HEK293 (cell line): ENCODE data around the gene CCDC158.

Experiments used
- CTCF ChIA-PET: fragments of 350-600 bp; formaldehyde crosslinking; extraction: SDS; loops from one replicate; lab custom pipeline; 2021; ENCODE audit warnings: antibody characterized with exemption; lab: Yijun Ruan, JAX
- POLR2A ChIA-PET: fragments of 300-600 bp; formaldehyde crosslinking; extraction: SDS; loops from one replicate; lab custom pipeline; 2020; ENCODE audit warnings: antibody characterized with exemption, inconsistent platforms; lab: Yijun Ruan, JAX
- H3K27ac ChIP-seq: fragments of 200-500 bp; sonication (Bioruptor generic); 2 replicates; pipeline ENCODE4 v1.5.1; 2014; ENCODE audit warnings: low read depth, low read length, control low read depth, inconsistent platforms; ENCODE audit errors: extremely low read depth
- H3K36me3 ChIP-seq, 2 experiments: fragments of 200-500 bp in 1 of 2; sonication (Bioruptor generic) in 1 of 2; 1 replicate in 1 of 2; 2 replicates in 1 of 2; pipeline ENCODE4 v1.5.1; 2014 to 2017; ENCODE audit warnings: inconsistent platforms in 2 of 2, low read length in 2 of 2; ENCODE audit not compliant: control insufficient read depth in 2 of 2, insufficient read depth in 1 of 2
- H3K4me1 ChIP-seq: fragments of 200-500 bp; sonication (Bioruptor generic); 2 replicates; pipeline ENCODE4 v1.5.1; 2014; ENCODE audit warnings: mild to moderate bottlenecking, low read length, inconsistent platforms; ENCODE audit not compliant: control insufficient read depth, insufficient read depth
- H3K4me3 ChIP-seq: 2 replicates; pipeline ENCODE4 v1.5.1; 2011; ENCODE audit warnings: low read depth, mild to moderate bottlenecking, control low read depth, low read length, moderate library complexity
- H3K9me3 ChIP-seq: fragments of 200-500 bp; sonication (Bioruptor generic); 2 replicates; pipeline ENCODE4 v1.5.1; 2014; ENCODE audit warnings: low read depth, low read length, inconsistent platforms; ENCODE audit not compliant: control insufficient read depth, insufficient read depth
- YY2 ChIP-seq: fragments of 450-650 bp; formaldehyde crosslinking; IDR thresholded peaks from 2 replicates; pipeline ENCODE4 v1.5.1; 2016; ENCODE audit warnings: missing biosample characterization, missing genetic modification characterization
- ZBTB1 ChIP-seq: fragments of 450-650 bp; formaldehyde crosslinking; IDR thresholded peaks from 2 replicates; pipeline ENCODE4 v1.5.1; 2016; ENCODE audit warnings: missing biosample characterization, missing genetic modification characterization
- ZFHX2 ChIP-seq: fragments of 450-650 bp; formaldehyde crosslinking; conservative IDR thresholded peaks from 2 replicates; pipeline ENCODE4 v1.5.1; 2016; ENCODE audit warnings: missing biosample characterization, missing genetic modification characterization
- ZFP37 ChIP-seq: fragments of 450-650 bp; formaldehyde crosslinking; IDR thresholded peaks from 2 replicates; pipeline ENCODE4 v1.5.1; 2016; ENCODE audit warnings: missing biosample characterization, missing genetic modification characterization
- ZFP41 ChIP-seq: fragments of 450-650 bp; formaldehyde crosslinking; IDR thresholded peaks from 2 replicates; pipeline ENCODE4 v1.5.1; 2016; ENCODE audit warnings: missing biosample characterization, missing genetic modification characterization, borderline replicate concordance
- ZNF112 ChIP-seq: fragments of 450-650 bp; formaldehyde crosslinking; IDR thresholded peaks from 2 replicates; pipeline ENCODE4 v1.5.0; 2017; ENCODE audit warnings: missing biosample characterization, missing genetic modification characterization
- ZNF184 ChIP-seq: fragments of 450-650 bp; IDR thresholded peaks from 2 replicates; pipeline ENCODE4 v1.5.1; 2018; ENCODE audit warnings: missing biosample characterization, mild to moderate bottlenecking, missing genetic modification characterization
- ZNF202 ChIP-seq: fragments of 450-650 bp; formaldehyde crosslinking; IDR thresholded peaks from 2 replicates; pipeline ENCODE4 v1.5.1; 2016; ENCODE audit warnings: missing biosample characterization, missing genetic modification characterization, borderline replicate concordance
- ZNF239 ChIP-seq: fragments of 450-650 bp; formaldehyde crosslinking; IDR thresholded peaks from 2 replicates; pipeline ENCODE4 v1.5.1; 2016; ENCODE audit warnings: missing biosample characterization, missing genetic modification characterization
- ZNF302 ChIP-seq: fragments of 450-650 bp; formaldehyde crosslinking; IDR thresholded peaks from 2 replicates; pipeline ENCODE4 v1.5.1; 2016; ENCODE audit warnings: missing biosample characterization, missing genetic modification characterization, low read depth
- ZNF354C ChIP-seq: fragments of 450-650 bp; formaldehyde crosslinking; IDR thresholded peaks from 2 replicates; pipeline ENCODE4 v1.5.1; 2016; ENCODE audit warnings: missing biosample characterization, missing genetic modification characterization, low read depth, borderline replicate concordance
- ZNF660 ChIP-seq: fragments of 450-650 bp; IDR thresholded peaks from 2 replicates; pipeline ENCODE4 v1.5.1; 2018; ENCODE audit warnings: missing biosample characterization, mild to moderate bottlenecking, missing genetic modification characterization
- ZNF830 ChIP-seq: fragments of 450-650 bp; IDR thresholded peaks from 2 replicates; pipeline ENCODE4 v1.5.0; 2018; ENCODE audit warnings: missing biosample characterization, missing genetic modification characterization, low read depth, mild to moderate bottlenecking, moderate library complexity
- ZSCAN16 ChIP-seq: fragments of 450-650 bp; formaldehyde crosslinking; IDR thresholded peaks from 2 replicates; pipeline ENCODE4 v1.5.1; 2016; ENCODE audit warnings: missing biosample characterization, missing genetic modification characterization
- ZXDB ChIP-seq: fragments of 450-650 bp; formaldehyde crosslinking; IDR thresholded peaks from 2 replicates; pipeline ENCODE4 v1.5.1; 2016; ENCODE audit warnings: missing biosample characterization, missing genetic modification characterization
- TF ChIP-seq, protein P1 (sequence below): fragments of 450-650 bp; formaldehyde crosslinking; conservative IDR thresholded peaks from 2 replicates; pipeline ENCODE4 v1.5.1; 2016; ENCODE audit warnings: low read depth, missing biosample characterization, missing genetic modification characterization
- TF ChIP-seq, protein P2 (sequence below): fragments of 450-650 bp; formaldehyde crosslinking; IDR thresholded peaks from 2 replicates; pipeline ENCODE4 v1.5.1; 2016; ENCODE audit warnings: missing biosample characterization, missing genetic modification characterization
- TF ChIP-seq, protein P3 (sequence below): fragments of 450-650 bp; formaldehyde crosslinking; IDR thresholded peaks from 2 replicates; pipeline ENCODE4 v1.5.1; 2016; ENCODE audit warnings: missing biosample characterization, missing genetic modification characterization
- TF ChIP-seq, protein P4 (sequence below): fragments of 450-650 bp; formaldehyde crosslinking; IDR thresholded peaks from 2 replicates; pipeline ENCODE4 v1.5.1; 2016; ENCODE audit warnings: missing biosample characterization, missing genetic modification characterization
- TF ChIP-seq, protein P5 (sequence below): fragments of 450-650 bp; formaldehyde crosslinking; IDR thresholded peaks from 2 replicates; pipeline ENCODE4 v1.5.1; 2017; ENCODE audit warnings: missing biosample characterization, missing genetic modification characterization

CCDC158 gene

DNA sequence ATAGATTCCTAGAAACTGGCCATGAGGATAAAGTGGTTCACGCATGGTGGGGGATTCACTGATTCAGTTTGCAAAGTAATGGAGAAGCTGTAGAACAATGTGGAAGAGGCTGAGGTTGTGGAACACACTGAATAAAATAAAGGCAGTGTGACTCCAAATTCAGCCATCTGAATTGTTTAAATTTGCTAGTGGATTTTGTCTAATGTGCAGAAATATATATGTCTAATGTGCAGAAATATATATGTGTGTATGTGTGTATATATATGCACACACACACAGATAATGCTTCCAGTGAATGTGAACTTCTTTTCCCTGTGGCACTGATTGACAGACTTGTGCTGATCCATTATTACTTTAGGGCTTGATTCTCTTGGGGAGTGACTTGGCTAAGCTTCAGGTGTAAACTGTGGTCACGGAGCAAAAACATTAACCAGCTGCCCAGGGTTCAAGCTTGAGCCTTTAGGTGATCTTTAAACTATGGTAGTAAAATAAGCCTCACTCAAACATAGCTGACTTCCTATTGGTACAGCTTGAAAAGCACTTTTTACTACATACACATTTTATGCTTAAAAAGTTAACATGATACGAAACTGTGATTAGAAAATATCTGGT is 110.9 kb downstream of the CCDC158 start (continued):
- TF ChIP-seq, protein P1, sequence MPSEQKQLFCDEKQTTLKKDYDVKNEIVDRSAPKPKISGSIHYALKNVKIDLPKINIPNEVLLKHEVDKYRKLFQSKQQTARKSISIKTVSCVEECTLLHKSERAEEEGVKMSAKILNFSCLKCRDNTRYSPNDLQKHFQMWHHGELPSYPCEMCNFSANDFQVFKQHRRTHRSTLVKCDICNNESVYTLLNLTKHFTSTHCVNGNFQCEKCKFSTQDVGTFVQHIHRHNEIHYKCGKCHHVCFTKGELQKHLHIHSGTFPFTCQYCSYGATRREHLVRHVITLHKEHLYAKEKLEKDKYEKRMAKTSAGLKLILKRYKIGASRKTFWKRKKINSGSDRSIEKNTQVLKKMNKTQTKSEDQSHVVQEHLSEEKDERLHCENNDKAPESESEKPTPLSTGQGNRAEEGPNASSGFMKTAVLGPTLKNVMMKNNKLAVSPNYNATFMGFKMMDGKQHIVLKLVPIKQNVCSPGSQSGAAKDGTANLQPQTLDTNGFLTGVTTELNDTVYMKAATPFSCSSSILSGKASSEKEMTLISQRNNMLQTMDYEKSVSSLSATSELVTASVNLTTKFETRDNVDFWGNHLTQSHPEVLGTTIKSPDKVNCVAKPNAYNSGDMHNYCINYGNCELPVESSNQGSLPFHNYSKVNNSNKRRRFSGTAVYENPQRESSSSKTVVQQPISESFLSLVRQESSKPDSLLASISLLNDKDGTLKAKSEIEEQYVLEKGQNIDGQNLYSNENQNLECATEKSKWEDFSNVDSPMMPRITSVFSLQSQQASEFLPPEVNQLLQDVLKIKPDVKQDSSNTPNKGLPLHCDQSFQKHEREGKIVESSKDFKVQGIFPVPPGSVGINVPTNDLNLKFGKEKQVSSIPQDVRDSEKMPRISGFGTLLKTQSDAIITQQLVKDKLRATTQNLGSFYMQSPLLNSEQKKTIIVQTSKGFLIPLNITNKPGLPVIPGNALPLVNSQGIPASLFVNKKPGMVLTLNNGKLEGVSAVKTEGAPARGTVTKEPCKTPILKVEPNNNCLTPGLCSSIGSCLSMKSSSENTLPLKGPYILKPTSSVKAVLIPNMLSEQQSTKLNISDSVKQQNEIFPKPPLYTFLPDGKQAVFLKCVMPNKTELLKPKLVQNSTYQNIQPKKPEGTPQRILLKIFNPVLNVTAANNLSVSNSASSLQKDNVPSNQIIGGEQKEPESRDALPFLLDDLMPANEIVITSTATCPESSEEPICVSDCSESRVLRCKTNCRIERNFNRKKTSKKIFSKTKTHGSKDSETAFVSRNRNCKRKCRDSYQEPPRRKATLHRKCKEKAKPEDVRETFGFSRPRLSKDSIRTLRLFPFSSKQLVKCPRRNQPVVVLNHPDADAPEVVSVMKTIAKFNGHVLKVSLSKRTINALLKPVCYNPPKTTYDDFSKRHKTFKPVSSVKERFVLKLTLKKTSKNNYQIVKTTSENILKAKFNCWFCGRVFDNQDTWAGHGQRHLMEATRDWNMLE (tag by site-specific recombination), result no peak
- TF ChIP-seq, protein P2, sequence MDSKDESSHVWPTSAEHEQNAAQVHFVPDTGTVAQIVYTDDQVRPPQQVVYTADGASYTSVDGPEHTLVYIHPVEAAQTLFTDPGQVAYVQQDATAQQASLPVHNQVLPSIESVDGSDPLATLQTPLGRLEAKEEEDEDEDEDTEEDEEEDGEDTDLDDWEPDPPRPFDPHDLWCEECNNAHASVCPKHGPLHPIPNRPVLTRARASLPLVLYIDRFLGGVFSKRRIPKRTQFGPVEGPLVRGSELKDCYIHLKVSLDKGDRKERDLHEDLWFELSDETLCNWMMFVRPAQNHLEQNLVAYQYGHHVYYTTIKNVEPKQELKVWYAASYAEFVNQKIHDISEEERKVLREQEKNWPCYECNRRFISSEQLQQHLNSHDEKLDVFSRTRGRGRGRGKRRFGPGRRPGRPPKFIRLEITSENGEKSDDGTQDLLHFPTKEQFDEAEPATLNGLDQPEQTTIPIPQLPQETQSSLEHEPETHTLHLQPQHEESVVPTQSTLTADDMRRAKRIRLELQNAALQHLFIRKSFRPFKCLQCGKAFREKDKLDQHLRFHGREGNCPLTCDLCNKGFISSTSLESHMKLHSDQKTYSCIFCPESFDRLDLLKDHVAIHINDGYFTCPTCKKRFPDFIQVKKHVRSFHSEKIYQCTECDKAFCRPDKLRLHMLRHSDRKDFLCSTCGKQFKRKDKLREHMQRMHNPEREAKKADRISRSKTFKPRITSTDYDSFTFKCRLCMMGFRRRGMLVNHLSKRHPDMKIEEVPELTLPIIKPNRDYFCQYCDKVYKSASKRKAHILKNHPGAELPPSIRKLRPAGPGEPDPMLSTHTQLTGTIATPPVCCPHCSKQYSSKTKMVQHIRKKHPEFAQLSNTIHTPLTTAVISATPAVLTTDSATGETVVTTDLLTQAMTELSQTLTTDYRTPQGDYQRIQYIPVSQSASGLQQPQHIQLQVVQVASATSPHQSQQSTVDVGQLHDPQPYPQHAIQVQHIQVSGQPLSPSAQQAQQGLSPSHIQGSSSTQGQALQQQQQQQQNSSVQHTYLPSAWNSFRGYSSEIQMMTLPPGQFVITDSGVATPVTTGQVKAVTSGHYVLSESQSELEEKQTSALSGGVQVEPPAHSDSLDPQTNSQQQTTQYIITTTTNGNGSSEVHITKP (tag by site-specific recombination), result no peak
- TF ChIP-seq ZBTB1, result no peak
- no peak for TF ChIP-seq ZSCAN16
- no peak for TF ChIP-seq ZNF660 (tag by site-specific recombination)
- TF ChIP-seq ZNF830, result no peak
- no peak for TF ChIP-seq ZNF202 (tag by site-specific recombination)
- no peak for TF ChIP-seq ZXDB (tag by site-specific recombination)
- TF ChIP-seq, protein P3, sequence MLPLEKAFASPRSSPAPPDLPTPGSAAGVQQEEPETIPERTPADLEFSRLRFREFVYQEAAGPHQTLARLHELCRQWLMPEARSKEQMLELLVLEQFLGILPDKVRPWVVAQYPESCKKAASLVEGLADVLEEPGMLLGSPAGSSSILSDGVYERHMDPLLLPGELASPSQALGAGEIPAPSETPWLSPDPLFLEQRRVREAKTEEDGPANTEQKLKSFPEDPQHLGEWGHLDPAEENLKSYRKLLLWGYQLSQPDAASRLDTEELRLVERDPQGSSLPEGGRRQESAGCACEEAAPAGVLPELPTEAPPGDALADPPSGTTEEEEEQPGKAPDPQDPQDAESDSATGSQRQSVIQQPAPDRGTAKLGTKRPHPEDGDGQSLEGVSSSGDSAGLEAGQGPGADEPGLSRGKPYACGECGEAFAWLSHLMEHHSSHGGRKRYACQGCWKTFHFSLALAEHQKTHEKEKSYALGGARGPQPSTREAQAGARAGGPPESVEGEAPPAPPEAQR, result no peak

DNA sequence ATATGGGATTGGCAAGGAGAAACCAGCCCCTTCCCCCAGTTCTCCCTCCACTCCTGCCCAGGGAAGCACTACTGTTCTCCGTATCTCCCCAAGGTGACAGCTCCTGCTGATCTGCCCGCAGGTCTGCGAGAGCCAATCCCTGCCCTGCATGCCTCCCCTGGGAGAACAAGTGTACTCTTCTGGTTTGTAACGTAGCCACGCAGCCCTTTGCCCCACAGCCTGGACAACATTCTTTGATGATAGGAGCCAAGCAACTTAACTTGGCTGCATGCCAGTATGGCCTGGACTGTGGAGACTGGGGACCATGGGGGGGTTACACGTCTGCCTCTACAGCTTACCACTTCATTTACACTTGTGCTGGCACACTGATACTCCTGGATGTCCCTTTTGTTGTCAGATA is 112.4 kb downstream of the CCDC158 start:
- H3K9me3 ChIP-seq, result no peaks in the 10 kb centered on the region
- no peak overlapping the region for H3K27ac ChIP-seq
- CTCF ChIA-PET, result interaction anchor here (0.5 to 4.1 kb wide), 3 partner anchors 12 to 77 kb away, joined by 3 to 28 read pairs (median 3); no protein-coding TSS in a partner anchor
- POLR2A ChIA-PET, result no interaction called here
- peaks cover 0 to 17% of the 10 kb centered on the region in 2 experiments; a peak in 1 of 3 replicates for H3K36me3 ChIP-seq
- no peaks in the 10 kb centered on the region for H3K4me1 ChIP-seq
- no peak overlapping the region for H3K4me3 ChIP-seq
- TF ChIP-seq ZNF112 (tag by site-specific recombination) (no peak), ZFP37 (no peak), ZNF184 (no peak), ZFP41 (tag by site-specific recombination) (no peak), ZNF302 (no peak), ZNF239 (no peak), ZNF354C (tag by site-specific recombination) (no peak), ZFHX2 (tag by site-specific recombination) (no peak), YY2 (tag by site-specific recombination) (no peak)
- TF ChIP-seq, protein P4, sequence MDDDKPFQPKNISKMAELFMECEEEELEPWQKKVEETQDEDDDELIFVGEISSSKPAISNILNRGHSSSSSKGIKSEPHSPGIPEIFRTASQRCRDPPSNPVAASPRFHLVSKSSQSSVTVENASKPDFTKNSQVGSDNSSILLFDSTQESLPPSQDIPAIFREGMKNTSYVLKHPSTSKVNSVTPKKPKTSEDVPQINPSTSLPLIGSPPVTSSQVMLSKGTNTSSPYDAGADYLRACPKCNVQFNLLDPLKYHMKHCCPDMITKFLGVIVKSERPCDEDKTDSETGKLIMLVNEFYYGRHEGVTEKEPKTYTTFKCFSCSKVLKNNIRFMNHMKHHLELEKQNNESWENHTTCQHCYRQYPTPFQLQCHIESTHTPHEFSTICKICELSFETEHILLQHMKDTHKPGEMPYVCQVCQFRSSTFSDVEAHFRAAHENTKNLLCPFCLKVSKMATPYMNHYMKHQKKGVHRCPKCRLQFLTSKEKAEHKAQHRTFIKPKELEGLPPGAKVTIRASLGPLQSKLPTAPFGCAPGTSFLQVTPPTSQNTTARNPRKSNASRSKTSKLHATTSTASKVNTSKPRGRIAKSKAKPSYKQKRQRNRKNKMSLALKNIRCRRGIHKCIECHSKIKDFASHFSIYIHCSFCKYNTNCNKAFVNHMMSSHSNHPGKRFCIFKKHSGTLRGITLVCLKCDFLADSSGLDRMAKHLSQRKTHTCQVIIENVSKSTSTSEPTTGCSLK (tag by site-specific recombination), result no peak
- TF ChIP-seq, protein P5, sequence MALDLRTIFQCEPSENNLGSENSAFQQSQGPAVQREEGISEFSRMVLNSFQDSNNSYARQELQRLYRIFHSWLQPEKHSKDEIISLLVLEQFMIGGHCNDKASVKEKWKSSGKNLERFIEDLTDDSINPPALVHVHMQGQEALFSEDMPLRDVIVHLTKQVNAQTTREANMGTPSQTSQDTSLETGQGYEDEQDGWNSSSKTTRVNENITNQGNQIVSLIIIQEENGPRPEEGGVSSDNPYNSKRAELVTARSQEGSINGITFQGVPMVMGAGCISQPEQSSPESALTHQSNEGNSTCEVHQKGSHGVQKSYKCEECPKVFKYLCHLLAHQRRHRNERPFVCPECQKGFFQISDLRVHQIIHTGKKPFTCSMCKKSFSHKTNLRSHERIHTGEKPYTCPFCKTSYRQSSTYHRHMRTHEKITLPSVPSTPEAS (tag by site-specific recombination), result no peak
